ENCODE measurements around the gene HSPA12B.

Gene HSPA12B

GRCh38 chr20:3783068-3783489, 50.6 kb downstream of the HSPA12B start:
- H3K4me3 ChIP-seq (replicated peaks; ENCODE audit: low read depth, low read length) = no peak overlapping the region
- no peak for DNase-seq (ENCODE audit: low read depth)
- TF ChIP-seq CTCF (IDR thresholded peaks at IDR 0.05; ENCODE audit: low read length, missing control alignments) = no peak

- H3K4me3 ChIP-seq (replicated peaks; ENCODE audit: low read depth, low read length) = no peak overlapping the region
Observed at GRCh38 chr20:3783511-3784195, 51.2 kb downstream of the HSPA12B start.

GRCh38 chr20:3784216-3784853, 51.9 kb downstream of the HSPA12B start:
- TF ChIP-seq CTCF (IDR thresholded peaks at IDR 0.05; ENCODE audit: low read length, missing control alignments) = no peak
- no peak for DNase-seq (ENCODE audit: low read depth)
- H3K4me3 ChIP-seq (replicated peaks; ENCODE audit: low read depth, low read length) = peak overlapping the region; percentile 69

More at GRCh38 chr20:3783511-3784195, 51.2 kb downstream of the HSPA12B start:
- TF ChIP-seq CTCF (IDR thresholded peaks at IDR 0.05; ENCODE audit: low read length, missing control alignments) = no peak
- no peak for DNase-seq (ENCODE audit: low read depth)

GRCh38 chr20:3784863-3785239, 52.4 kb downstream of the HSPA12B start:
- no peak for DNase-seq (ENCODE audit: low read depth)
- no peak for TF ChIP-seq CTCF (IDR thresholded peaks at IDR 0.05; ENCODE audit: low read length, missing control alignments)
- peak overlapping the region; percentile 69 for H3K4me3 ChIP-seq (replicated peaks; ENCODE audit: low read depth, low read length)

GRCh38 chr20:3785240-3786125, 53.0 kb downstream of the HSPA12B start:
- no peak for TF ChIP-seq CTCF (IDR thresholded peaks at IDR 0.05; ENCODE audit: low read length, missing control alignments)
- no peak for DNase-seq (ENCODE audit: low read depth)
- peak overlapping the region; percentile 69 for H3K4me3 ChIP-seq (replicated peaks; ENCODE audit: low read depth, low read length)

GRCh38 chr20:3786126-3786484, 53.6 kb downstream of the HSPA12B start:
- H3K4me3 ChIP-seq (replicated peaks; ENCODE audit: low read depth, low read length) = peak overlapping the region; percentile 69
- peak; percentile 70 for DNase-seq (ENCODE audit: low read depth)
- no peak for TF ChIP-seq CTCF (IDR thresholded peaks at IDR 0.05; ENCODE audit: low read length, missing control alignments)
